Mesenchymal stem cell (in vitro differentiated cells and primary cell): ENCODE results near the gene PTTG1IP2.

Source experiments
- DNase-seq: peaks from one replicate; pipeline ENCODE4 v3.0.0-alpha.2; 2013
- H2AFZ ChIP-seq: one replicate; pipeline ENCODE4 v1.6.1; 2013; ENCODE audit warnings: low read depth, mild to moderate bottlenecking, control low read depth, inconsistent platforms, low read length, moderate library complexity
- H2AK5ac ChIP-seq: 2 replicates; pipeline ENCODE4 v1.6.1; 2013; ENCODE audit warnings: low read length, moderate library complexity, mild to moderate bottlenecking, inconsistent platforms; ENCODE audit not compliant: severe bottlenecking
- H2BK120ac ChIP-seq: one replicate; pipeline ENCODE4 v1.6.1; 2013; ENCODE audit warnings: low read depth, mild to moderate bottlenecking, inconsistent platforms, low read length, moderate library complexity
- H2BK12ac ChIP-seq, 2 experiments: one replicate each; pipeline ENCODE4 v1.6.1; 2013; ENCODE audit warnings: inconsistent platforms in 2 of 2, low read length in 2 of 2, mild to moderate bottlenecking in 2 of 2, moderate library complexity in 2 of 2, control low read depth in 1 of 2
- H2BK15ac ChIP-seq: one replicate; pipeline ENCODE4 v1.6.1; 2013; ENCODE audit warnings: mild to moderate bottlenecking, low read depth, inconsistent platforms; ENCODE audit not compliant: poor library complexity, severe bottlenecking
- H2BK5ac ChIP-seq: 2 replicates; pipeline ENCODE4 v1.6.1; 2013; ENCODE audit warnings: low read depth, mild to moderate bottlenecking, low read length, control low read depth, inconsistent platforms; ENCODE audit not compliant: poor library complexity, severe bottlenecking
- H3K14ac ChIP-seq, 2 experiments: one replicate each; pipeline ENCODE4 v1.6.1; 2013; ENCODE audit warnings: inconsistent platforms in 2 of 2, low read length in 2 of 2, control low read depth in 1 of 2, mild to moderate bottlenecking in 1 of 2, moderate library complexity in 1 of 2
- H3K18ac ChIP-seq, 2 experiments: one replicate each; pipeline ENCODE4 v1.6.1; 2013; ENCODE audit warnings: inconsistent platforms in 2 of 2, low read length in 2 of 2, control low read depth in 1 of 2, low read depth in 1 of 2, mild to moderate bottlenecking in 1 of 2
- H3K23ac ChIP-seq, 2 experiments: one replicate each; pipeline ENCODE4 v1.6.1; 2013; ENCODE audit warnings: inconsistent platforms in 2 of 2, low read length in 2 of 2, mild to moderate bottlenecking in 2 of 2, moderate library complexity in 2 of 2, control low read depth in 1 of 2
- H3K27ac ChIP-seq: 2 replicates; pipeline ENCODE4 v1.5.1; 2013; ENCODE audit warnings: mild to moderate bottlenecking, moderate library complexity, low read length, control low read depth, inconsistent platforms; ENCODE audit not compliant: poor library complexity, severe bottlenecking
- H3K27me3 ChIP-seq, 2 experiments: 2 replicates each; pipeline versions ENCODE4 v1.6.1 to v1.7.0; 2013; ENCODE audit warnings: low read length in 2 of 2, mild to moderate bottlenecking in 2 of 2, moderate library complexity in 2 of 2, control low read depth in 1 of 2, inconsistent platforms in 1 of 2; ENCODE audit not compliant: control insufficient read depth in 1 of 2, insufficient read depth in 1 of 2
- H3K36me3 ChIP-seq, 2 experiments: 2 replicates each; pipeline versions ENCODE4 v1.6.1 to v1.7.0; 2013; ENCODE audit warnings: low read length in 2 of 2, control low read depth in 1 of 2, inconsistent platforms in 1 of 2, low read depth in 1 of 2, mild to moderate bottlenecking in 1 of 2; ENCODE audit not compliant: insufficient read depth in 2 of 2, control insufficient read depth in 1 of 2
- H3K4ac ChIP-seq, 2 experiments: one replicate each; pipeline ENCODE4 v1.6.1; 2013; ENCODE audit warnings: inconsistent platforms in 2 of 2, low read length in 2 of 2, mild to moderate bottlenecking in 2 of 2, moderate library complexity in 2 of 2, control low read depth in 1 of 2, low read depth in 1 of 2
- H3K4me1 ChIP-seq: 2 replicates; pipeline ENCODE4 v1.6.1; 2013; ENCODE audit warnings: low read depth, low read length, control low read depth; ENCODE audit not compliant: control insufficient read depth, insufficient read depth
- H3K4me2 ChIP-seq: 2 replicates; pipeline ENCODE4 v1.6.1; 2013; ENCODE audit warnings: low read length, mild to moderate bottlenecking, inconsistent platforms; ENCODE audit not compliant: poor library complexity, severe bottlenecking
- H3K4me3 ChIP-seq, 2 experiments: 2 replicates each; pipeline versions ENCODE4 v1.5.1 to v1.7.0; 2013; ENCODE audit warnings: low read length in 2 of 2, mild to moderate bottlenecking in 2 of 2, control low read depth in 1 of 2, low read depth in 1 of 2; ENCODE audit not compliant: insufficient read depth in 1 of 2
- H3K79me1 ChIP-seq: replicated peaks from 2 replicates; pipeline ENCODE4 v1.6.1; 2013; ENCODE audit warnings: mild to moderate bottlenecking, control low read depth, low read length, inconsistent platforms; ENCODE audit not compliant: poor library complexity, severe bottlenecking
- H3K9ac ChIP-seq: 2 replicates; pipeline ENCODE4 v1.7.0; 2013; ENCODE audit warnings: mild to moderate bottlenecking, low read length, moderate library complexity
- H3K9me3 ChIP-seq: 2 replicates; pipeline ENCODE4 v1.7.0; 2013; ENCODE audit warnings: mild to moderate bottlenecking, low read length; ENCODE audit not compliant: control insufficient read depth
- H4K8ac ChIP-seq: one replicate; pipeline ENCODE4 v1.6.1; 2013; ENCODE audit warnings: inconsistent platforms, mild to moderate bottlenecking, low read length, moderate library complexity
- H4K91ac ChIP-seq: one replicate; pipeline ENCODE4 v1.6.1; 2013; ENCODE audit warnings: mild to moderate bottlenecking, low read length, inconsistent platforms
- WGBS: methylation state at CpG from one replicate; pipeline ENCODE4 v1.1.7; 2013; ENCODE audit warnings: mixed read lengths; 5-methylcytosine and 5-hydroxymethylcytosine counted together

PTTG1IP2 gene

GRCh38 chr7:90488220-90488619, 18.8 kb downstream of the PTTG1IP2 start:
- DNase-seq = no peak
- Histone ChIP-seq H4K8ac (no peak overlapping the region), H3K4me1 (no peaks in the 10 kb centered on the region), H3K79me1 (no peaks in the 10 kb centered on the region), H4K91ac (no peak overlapping the region), H2BK5ac (no peak overlapping the region), H2BK15ac (no peak overlapping the region), H3K14ac (no peak overlapping the region), H3K27ac (no peak overlapping the region), H3K23ac (no peak overlapping the region), H3K4me2 (no peak overlapping the region), H3K4me3 (no peak overlapping the region), H3K27me3 (no peaks in the 10 kb centered on the region), H3K9ac (no peak overlapping the region), H3K36me3 (no peaks in the 10 kb centered on the region), H2BK120ac (no peak overlapping the region), H2AFZ (no peak overlapping the region), H2BK12ac (no peak overlapping the region), H3K9me3 (no peaks in the 10 kb centered on the region), H3K4ac (no peak overlapping the region), H3K18ac (no peak overlapping the region), H2AK5ac (no peak overlapping the region)
- WGBS = no CpG with 5 or more reads among the region's 1 CpG

- H3K14ac ChIP-seq = no peak overlapping the region
- no peaks in the 10 kb centered on the region for H3K9me3 ChIP-seq
- 94% methylated on average over 5 of the region's 6 CpGs for WGBS
- H3K27me3 ChIP-seq = no peaks in the 10 kb centered on the region
- no peak overlapping the region for H2AFZ ChIP-seq
- H2BK12ac ChIP-seq = no peak overlapping the region
- no peak overlapping the region for H2BK5ac ChIP-seq
- no peak overlapping the region for H3K23ac ChIP-seq
- no peak for DNase-seq
- no peaks in the 10 kb centered on the region for H3K36me3 ChIP-seq
- no peaks in the 10 kb centered on the region for H3K79me1 ChIP-seq
- H4K8ac ChIP-seq = no peak overlapping the region
- H3K27ac ChIP-seq = no peak overlapping the region
- H3K9ac ChIP-seq = no peak overlapping the region
- H4K91ac ChIP-seq = no peak overlapping the region
- H2BK120ac ChIP-seq = no peak overlapping the region
- no peak overlapping the region for H2BK15ac ChIP-seq
- H3K4me1 ChIP-seq = no peaks in the 10 kb centered on the region
- H2AK5ac ChIP-seq = no peak overlapping the region
- no peak overlapping the region for H3K4ac ChIP-seq
- H3K4me3 ChIP-seq = no peak overlapping the region
- no peak overlapping the region for H3K4me2 ChIP-seq
- no peak overlapping the region for H3K18ac ChIP-seq
Observed at GRCh38 chr7:90492250-90492649, 22.8 kb downstream of the PTTG1IP2 start.

DNA sequence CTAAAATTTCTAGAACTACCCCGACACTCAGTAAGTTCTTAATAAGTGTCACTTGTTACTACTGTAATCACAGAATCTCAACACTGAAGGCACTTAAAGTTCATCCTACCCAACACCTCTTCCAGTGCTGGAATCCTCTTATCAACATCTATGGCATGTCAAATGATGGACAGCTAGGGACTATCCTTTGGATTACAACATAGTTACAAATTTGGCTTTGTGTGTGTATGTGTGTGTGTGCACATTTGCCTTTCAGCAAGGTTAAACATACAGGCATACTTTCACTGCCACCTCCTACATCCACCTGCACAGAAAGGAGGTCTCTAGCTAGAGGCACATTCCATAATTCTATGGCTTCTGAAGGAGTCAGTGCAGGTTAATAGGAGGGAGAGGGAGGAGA, 25.8 kb downstream of the PTTG1IP2 start:
- Histone ChIP-seq H3K36me3 (no peaks in the 10 kb centered on the region), H4K8ac (no peak overlapping the region), H3K18ac (no peak overlapping the region), H3K79me1 (no peaks in the 10 kb centered on the region), H3K27me3 (no peaks in the 10 kb centered on the region), H3K9ac (no peak overlapping the region), H2BK120ac (no peak overlapping the region), H3K4me3 (no peak overlapping the region), H2AK5ac (no peak overlapping the region), H3K4me2 (no peak overlapping the region), H4K91ac (no peak overlapping the region), H3K23ac (no peak overlapping the region), H2BK15ac (no peak overlapping the region), H2BK12ac (no peak overlapping the region), H3K9me3 (no peaks in the 10 kb centered on the region), H2BK5ac (no peak overlapping the region), H2AFZ (no peak overlapping the region), H3K4ac (no peak overlapping the region), H3K4me1 (no peaks in the 10 kb centered on the region), H3K27ac (no peak overlapping the region), H3K14ac (no peak overlapping the region)
- WGBS = 80% methylated on average over 1 of the region's 1 CpG
- DNase-seq = no peak

DNA sequence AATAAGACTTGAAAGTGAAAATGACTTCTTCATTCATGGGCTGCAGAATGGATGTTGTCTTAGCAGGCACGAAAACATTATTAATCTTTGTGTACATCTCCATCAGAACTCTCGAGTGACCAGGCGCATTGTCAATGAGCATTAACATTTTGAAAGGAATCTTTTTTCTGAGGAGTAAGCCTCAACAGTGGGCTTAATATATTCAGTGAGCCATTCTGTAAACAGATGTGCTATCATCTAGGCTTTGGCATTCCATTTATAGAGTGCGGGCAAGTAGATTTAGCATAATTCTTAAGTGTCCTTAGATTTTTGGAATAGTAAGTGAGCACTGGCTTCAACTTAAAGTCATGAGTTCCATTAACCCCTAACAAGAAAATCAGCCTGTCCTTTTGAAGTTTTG, 33.1 kb downstream of the PTTG1IP2 start:
- Histone ChIP-seq H3K4me3 (no peak overlapping the region), H3K36me3 (no peaks in the 10 kb centered on the region), H3K79me1 (no peaks in the 10 kb centered on the region), H3K14ac (no peak overlapping the region), H3K27me3 (no peaks in the 10 kb centered on the region), H3K4me1 (no peaks in the 10 kb centered on the region), H3K18ac (no peak overlapping the region), H3K23ac (no peak overlapping the region), H4K91ac (no peak overlapping the region), H3K27ac (no peak overlapping the region), H4K8ac (no peak overlapping the region), H3K4ac (no peak overlapping the region), H2BK15ac (no peak overlapping the region), H2BK12ac (no peak overlapping the region), H2AFZ (no peak overlapping the region), H2BK120ac (no peak overlapping the region), H2BK5ac (no peak overlapping the region), H3K4me2 (no peak overlapping the region), H3K9ac (no peak overlapping the region), H3K9me3 (no peaks in the 10 kb centered on the region), H2AK5ac (no peak overlapping the region)
- no peak for DNase-seq
- 99% methylated on average over 4 of the region's 4 CpGs for WGBS
